RWPE2 (cell line): ENCODE results near the gene ABHD10.

Experiments used
- ATAC-seq: fragments of 200-7000 bp; cut with Tn5 transposase; 3 replicates; pipeline ENCODE4 v1.9.1; 2021; ENCODE audit warnings: low read depth
- DNase-seq: peaks from one replicate; pipeline ENCODE4 v3.0.0-alpha.2; 2020; ENCODE audit warnings: low spot score
- H3K27ac ChIP-seq: fragments of 450-650 bp; 2 replicates; pipeline ENCODE4 v1.5.1; 2017; ENCODE audit warnings: mild to moderate bottlenecking; ENCODE audit not compliant: poor library complexity, severe bottlenecking
- H3K27me3 ChIP-seq: fragments of 250-450 bp; sonication (Bioruptor Pico); 2 replicates; pipeline ENCODE4 v1.5.1; 2021; ENCODE audit warnings: mild to moderate bottlenecking, moderate library complexity; ENCODE audit not compliant: insufficient read depth, poor library complexity, severe bottlenecking
- H3K36me3 ChIP-seq: fragments of 250-450 bp; sonication (Bioruptor Pico); 2 replicates; pipeline ENCODE4 v1.5.1; 2020; ENCODE audit warnings: low read depth, mild to moderate bottlenecking, moderate library complexity
- H3K4me1 ChIP-seq: fragments of 250-450 bp; sonication (Bioruptor Pico); 2 replicates; pipeline ENCODE4 v1.5.1; 2021; ENCODE audit warnings: mild to moderate bottlenecking, moderate library complexity; ENCODE audit not compliant: insufficient read depth, poor library complexity, severe bottlenecking
- H3K4me3 ChIP-seq: fragments of 250-450 bp; sonication (Bioruptor Pico); 2 replicates; pipeline ENCODE4 v1.5.1; 2021; ENCODE audit warnings: mild to moderate bottlenecking, moderate library complexity; ENCODE audit not compliant: severe bottlenecking
- H3K9me3 ChIP-seq: fragments of 250-450 bp; sonication (Bioruptor Pico); 2 replicates; pipeline ENCODE4 v1.5.1; 2021; ENCODE audit warnings: mild to moderate bottlenecking, moderate library complexity; ENCODE audit not compliant: severe bottlenecking
- CTCF ChIP-seq: fragments of 450-650 bp; IDR thresholded peaks from one replicate; pipeline ENCODE4 v1.5.1; 2017; ENCODE audit warnings: mild to moderate bottlenecking, moderate library complexity; ENCODE audit not compliant: poor library complexity, severe bottlenecking

ABHD10 gene

DNA sequence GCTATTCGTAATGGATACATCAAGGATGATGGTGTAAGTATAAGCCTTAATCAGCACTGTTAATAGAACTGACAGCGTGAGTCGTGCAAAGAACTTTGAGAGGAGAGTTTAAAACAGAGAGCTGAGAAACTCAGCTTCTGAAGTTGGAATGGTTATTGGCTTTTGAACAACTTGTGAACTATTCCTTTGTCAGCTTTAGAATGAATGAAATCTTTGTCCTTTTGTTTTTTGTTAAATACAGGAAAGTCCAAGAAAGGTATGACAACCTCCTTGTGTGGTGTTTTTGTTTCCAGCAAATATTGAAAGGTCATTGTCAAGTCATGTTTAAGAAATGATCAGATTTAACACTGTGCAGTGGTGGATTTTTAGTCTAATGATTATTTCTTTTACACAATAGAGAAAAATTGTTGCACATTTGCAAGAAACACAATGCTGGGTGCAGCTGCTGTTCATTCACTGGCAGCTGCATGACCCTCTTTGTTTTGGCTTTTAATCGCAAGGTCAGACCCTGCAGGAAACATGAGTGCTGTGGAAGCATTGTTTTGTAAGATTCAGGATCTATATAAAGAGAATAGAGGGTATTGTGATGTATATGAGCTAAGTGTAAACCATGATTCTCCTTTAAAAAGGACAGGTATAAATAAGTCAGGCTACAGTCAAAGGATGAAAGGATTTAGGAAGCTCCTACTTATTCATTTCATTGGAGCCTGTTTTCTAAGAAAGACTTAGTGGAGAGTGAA is 21.7 kb upstream of the ABHD10 start:
- Histone ChIP-seq H3K4me3 (no peak overlapping the region), H3K27me3 (no peaks in the 10 kb centered on the region), H3K4me1 (no peaks in the 10 kb centered on the region), H3K36me3 (peaks cover 97% of the 10 kb centered on the region), H3K27ac (no peak overlapping the region), H3K9me3 (no peaks in the 10 kb centered on the region)
- ATAC-seq (no peak), DNase-seq (no peak)
- TF ChIP-seq CTCF: no peak

GRCh38 chr3:111961461-111962164 is 17.2 kb upstream of the ABHD10 start:
- ATAC-seq (no peak), DNase-seq (no peak)
- peaks cover 94% of the 10 kb centered on the region for H3K36me3 ChIP-seq
- H3K4me3 ChIP-seq: no peak overlapping the region
- H3K27ac ChIP-seq: peak overlapping the region; percentile 54
- H3K9me3 ChIP-seq: no peaks in the 10 kb centered on the region
- TF ChIP-seq CTCF: no peak
- H3K27me3 ChIP-seq: no peaks in the 10 kb centered on the region
- peaks cover 11% of the 10 kb centered on the region for H3K4me1 ChIP-seq

DNA sequence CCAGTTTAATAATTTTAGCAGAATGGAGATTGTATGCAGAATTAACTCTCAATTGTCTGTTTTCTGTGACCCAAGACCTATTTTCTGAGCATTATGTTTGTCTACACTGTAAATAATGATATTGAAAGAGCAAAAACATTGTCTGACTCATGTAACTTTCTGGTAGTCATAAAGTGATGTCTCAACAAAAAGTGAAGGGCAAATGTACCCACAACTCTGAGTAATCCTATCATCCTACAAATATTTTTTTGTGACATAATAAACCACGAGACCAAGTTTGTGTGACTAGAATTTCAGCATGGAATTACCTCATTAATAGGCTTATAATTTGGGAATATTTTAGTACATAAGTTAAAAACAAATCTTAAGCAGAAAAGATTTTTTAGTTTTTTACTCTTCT is 15.4 kb upstream of the ABHD10 start:
- peaks cover 94% of the 10 kb centered on the region for H3K36me3 ChIP-seq
- peak; percentile 82 for ATAC-seq
- no peaks in the 10 kb centered on the region for H3K27me3 ChIP-seq
- TF ChIP-seq CTCF: no peak
- H3K4me1 ChIP-seq: peaks cover 11% of the 10 kb centered on the region
- no peak overlapping the region for H3K4me3 ChIP-seq
- no peak for DNase-seq
- no peaks in the 10 kb centered on the region for H3K9me3 ChIP-seq
- H3K27ac ChIP-seq: peak overlapping the region; percentile 54

GRCh38 chr3:111965484-111965883 is 13.3 kb upstream of the ABHD10 start:
- H3K27me3 ChIP-seq: no peaks in the 10 kb centered on the region
- H3K36me3 ChIP-seq: peaks cover 96% of the 10 kb centered on the region
- no peak for TF ChIP-seq CTCF
- no peak overlapping the region for H3K4me3 ChIP-seq
- no peaks in the 10 kb centered on the region for H3K9me3 ChIP-seq
- peaks cover 11% of the 10 kb centered on the region for H3K4me1 ChIP-seq
- ATAC-seq (no peak), DNase-seq (no peak)
- H3K27ac ChIP-seq: peak overlapping the region; percentile 43

DNA sequence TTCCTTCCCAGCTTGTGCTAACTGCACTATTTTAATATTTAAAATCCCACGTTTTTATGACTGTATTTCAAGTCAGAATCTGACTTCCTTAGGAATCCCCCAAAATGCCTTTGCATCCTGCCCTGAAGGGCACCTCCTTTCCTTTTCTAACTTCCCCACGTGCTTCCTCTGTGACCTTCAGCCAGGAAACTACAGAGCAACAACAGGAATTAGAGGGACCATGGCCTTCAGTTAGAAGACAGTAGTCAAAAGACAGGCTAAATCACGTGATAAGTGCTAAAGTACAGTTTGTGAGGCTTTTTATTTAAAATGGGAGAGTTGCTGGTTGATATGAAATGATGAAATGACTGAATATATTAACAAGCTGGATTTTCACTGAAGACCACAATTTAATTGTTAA is 11.8 kb upstream of the ABHD10 start:
- H3K27ac ChIP-seq: peak overlapping the region; percentile 43
- ATAC-seq (no peak), DNase-seq (no peak)
- H3K9me3 ChIP-seq: no peaks in the 10 kb centered on the region
- peaks cover 11% of the 10 kb centered on the region for H3K4me1 ChIP-seq
- H3K4me3 ChIP-seq: no peak overlapping the region
- peaks cover 96% of the 10 kb centered on the region for H3K36me3 ChIP-seq
- TF ChIP-seq CTCF: no peak
- no peaks in the 10 kb centered on the region for H3K27me3 ChIP-seq
